Measurements from ENCODE around the gene ADCY4.

DNA sequence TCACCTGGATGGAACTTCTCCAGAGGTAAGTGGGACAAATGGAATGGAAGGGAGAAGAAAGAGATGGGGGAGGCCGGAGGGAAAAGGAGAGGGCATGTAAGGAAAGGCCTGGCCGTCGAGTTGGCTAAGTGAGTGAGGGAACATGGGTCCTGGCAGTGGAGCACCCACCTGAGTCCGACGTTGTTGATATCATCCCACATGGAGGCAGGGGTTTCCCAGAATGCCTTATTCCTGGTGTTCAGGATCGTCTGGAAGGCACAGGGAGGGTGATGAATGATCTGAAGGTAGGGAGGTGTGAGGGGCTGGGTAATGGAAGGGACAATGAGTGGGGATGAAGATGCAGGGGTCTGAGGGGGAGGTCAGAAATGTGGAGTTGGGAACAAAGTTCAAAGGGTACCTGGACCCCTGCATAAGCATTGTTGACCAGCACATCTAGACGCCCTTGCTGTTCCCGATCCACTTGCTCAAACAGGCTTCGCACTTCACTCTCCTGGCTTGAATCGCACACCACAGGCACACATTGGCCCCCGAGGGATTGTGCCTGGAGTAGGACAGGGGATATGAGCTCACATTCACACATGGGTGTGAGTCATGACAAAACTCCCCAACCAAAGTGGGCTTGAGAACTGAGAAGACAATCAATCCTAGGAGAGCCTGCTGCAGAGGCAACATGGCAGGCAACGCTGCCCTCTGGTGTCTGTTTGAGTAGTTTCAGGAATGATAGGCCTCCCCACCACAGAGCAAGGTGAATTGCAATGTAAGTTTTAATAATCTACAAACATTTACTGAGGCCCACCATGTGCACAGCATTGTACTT, 38.3 kb downstream of the ADCY4 start:
- TF ChIP-seq, protein P1, sequence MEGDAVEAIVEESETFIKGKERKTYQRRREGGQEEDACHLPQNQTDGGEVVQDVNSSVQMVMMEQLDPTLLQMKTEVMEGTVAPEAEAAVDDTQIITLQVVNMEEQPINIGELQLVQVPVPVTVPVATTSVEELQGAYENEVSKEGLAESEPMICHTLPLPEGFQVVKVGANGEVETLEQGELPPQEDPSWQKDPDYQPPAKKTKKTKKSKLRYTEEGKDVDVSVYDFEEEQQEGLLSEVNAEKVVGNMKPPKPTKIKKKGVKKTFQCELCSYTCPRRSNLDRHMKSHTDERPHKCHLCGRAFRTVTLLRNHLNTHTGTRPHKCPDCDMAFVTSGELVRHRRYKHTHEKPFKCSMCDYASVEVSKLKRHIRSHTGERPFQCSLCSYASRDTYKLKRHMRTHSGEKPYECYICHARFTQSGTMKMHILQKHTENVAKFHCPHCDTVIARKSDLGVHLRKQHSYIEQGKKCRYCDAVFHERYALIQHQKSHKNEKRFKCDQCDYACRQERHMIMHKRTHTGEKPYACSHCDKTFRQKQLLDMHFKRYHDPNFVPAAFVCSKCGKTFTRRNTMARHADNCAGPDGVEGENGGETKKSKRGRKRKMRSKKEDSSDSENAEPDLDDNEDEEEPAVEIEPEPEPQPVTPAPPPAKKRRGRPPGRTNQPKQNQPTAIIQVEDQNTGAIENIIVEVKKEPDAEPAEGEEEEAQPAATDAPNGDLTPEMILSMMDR (conservative IDR thresholded peaks at IDR 0.05; ENCODE audit: low read length), result peak; percentile 91
- TF ChIP-seq EZH2phosphoT487 (IDR thresholded peaks at IDR 0.05; ENCODE audit: borderline replicate concordance, low read depth, low read length), result no peak
